HCT116 (cell line): ENCODE data around the gene PEAK1. TPM values are rescaled to one million over a fixed set of nuclear protein-coding genes. Genes with fewer than 3 reads are reported as not detected.

ENCODE experiments used
- ATAC-seq: fragments of 200-7000 bp; cut with Tn5 transposase; 2 replicates; pipeline ENCODE4 v1.9.1; 2020; ENCODE audit warnings: mild to moderate bottlenecking, moderate library complexity
- BruUV-seq: library from RNA; stranded (reverse); fragments of 400-500 nt; replicated peaks from 2 replicates; lab custom pipeline; 2021; lab: Mats Ljungman, UMichigan
- CTCF ChIA-PET: fragments of 300-600 bp; sonication (Branson Sonifier 250); formaldehyde crosslinking; loops from one replicate; lab custom pipeline; 2021; ENCODE audit warnings: antibody characterized with exemption; lab: Charles Lee
- POLR2A ChIA-PET: fragments of 300-600, 350-600 bp; sonication (Branson Sonifier 250); formaldehyde crosslinking; loops from one replicate; lab custom pipeline; 2021; ENCODE audit warnings: antibody characterized with exemption; lab: Charles Lee
- RAD21 ChIA-PET, 2 experiments: fragments of 300-600 bp; sonication (Branson Sonifier 250); formaldehyde crosslinking; loops; one replicate each; lab custom pipeline; 2023; ENCODE audit warnings: low total read pairs in 2 of 2; ENCODE audit not compliant: uncharacterized antibody in 2 of 2, unreplicated experiment in 2 of 2, low non-redundant PET in 1 of 2; lab: Charles Lee
- DNase-seq: peaks from one replicate; pipeline ENCODE4 v3.0.0-alpha.2; 2010; ENCODE audit warnings: low read depth, low spot score
- H2AFZ ChIP-seq: fragments of 200-600 bp; shearing (Covaris generic), sonication (generic); 2 replicates; pipeline ENCODE4 v1.6.1; 2017; ENCODE audit warnings: low read depth, mixed run types, mixed read lengths, antibody characterized with exemption, low read length; ENCODE audit not compliant: poor library complexity, severe bottlenecking
- H3K27ac ChIP-seq: 2 replicates; pipeline ENCODE4 v1.5.1; 2012; ENCODE audit warnings: low read depth, low read length
- H3K27me3 ChIP-seq: fragments of 200-600 bp; sonication (generic); 2 replicates; pipeline ENCODE4 v1.6.1; 2016; ENCODE audit warnings: mixed run types, low read length, mixed read lengths; ENCODE audit not compliant: insufficient read depth
- H3K36me3 ChIP-seq, 2 experiments: fragments of 200-500 bp in 1 of 2; fragments of 200-600 bp in 1 of 2; sonication (Bioruptor generic) in 1 of 2; sonication (generic) in 1 of 2; 2 replicates each; pipeline versions ENCODE4 v1.5.1 to v1.6.1; 2014 to 2016; ENCODE audit warnings: low read length in 2 of 2, inconsistent platforms in 1 of 2, mixed read lengths in 1 of 2, mixed run types in 1 of 2; ENCODE audit not compliant: insufficient read depth in 2 of 2, control insufficient read depth in 1 of 2
- H3K4me1 ChIP-seq, 2 experiments: fragments of 200-600 bp in 1 of 2; sonication (generic) in 1 of 2; 2 replicates each; pipeline versions ENCODE4 v1.5.1 to v1.6.1; 2012 to 2017; ENCODE audit warnings: low read length in 2 of 2, inconsistent platforms in 1 of 2, mild to moderate bottlenecking in 1 of 2, mixed read lengths in 1 of 2, mixed run types in 1 of 2, moderate library complexity in 1 of 2; ENCODE audit not compliant: insufficient read depth in 2 of 2, control insufficient read depth in 1 of 2
- H3K4me2 ChIP-seq: fragments of 200-600 bp; sonication (generic); 2 replicates; pipeline ENCODE4 v1.6.1; 2017; ENCODE audit warnings: mixed run types, low read length, mixed read lengths
- H3K4me3 ChIP-seq, 2 experiments: fragments of 200-600 bp in 1 of 2; sonication (generic) in 1 of 2; replicated peaks in 1 of 2; 2 replicates each; pipeline ENCODE4 v1.5.1; 2011 to 2016; ENCODE audit warnings: low read length in 2 of 2, control low read depth in 1 of 2, low read depth in 1 of 2, mild to moderate bottlenecking in 1 of 2, mixed read lengths in 1 of 2, mixed run types in 1 of 2
- H3K79me2 ChIP-seq: fragments of 200-600 bp; sonication (generic); 2 replicates; pipeline ENCODE4 v1.6.1; 2017; ENCODE audit warnings: mild to moderate bottlenecking, mixed run types, low read length, moderate library complexity, mixed read lengths; ENCODE audit not compliant: insufficient read depth
- H3K9ac ChIP-seq: fragments of 200-600 bp; sonication (generic); 2 replicates; pipeline ENCODE4 v1.6.1; 2016; ENCODE audit warnings: low read length, mixed read lengths
- H3K9me2 ChIP-seq: fragments of 200-600 bp; sonication (generic), shearing (Covaris generic); 2 replicates; pipeline ENCODE4 v1.6.1; 2017; ENCODE audit warnings: mixed run types, mild to moderate bottlenecking, moderate library complexity; ENCODE audit not compliant: insufficient read depth
- H3K9me3 ChIP-seq, 2 experiments: fragments of 200-500 bp in 1 of 2; fragments of 200-600 bp in 1 of 2; sonication (Bioruptor generic) in 1 of 2; sonication (generic) in 1 of 2; 2 replicates each; pipeline ENCODE4 v1.6.1; 2014 to 2017; ENCODE audit warnings: low read length in 2 of 2, mixed read lengths in 2 of 2, inconsistent platforms in 1 of 2, low read depth in 1 of 2, mild to moderate bottlenecking in 1 of 2, mixed run types in 1 of 2, moderate library complexity in 1 of 2; ENCODE audit not compliant: control insufficient read depth in 1 of 2, insufficient read depth in 1 of 2
- H4K20me1 ChIP-seq: fragments of 200-600 bp; sonication (generic), shearing (Covaris generic); 2 replicates; pipeline ENCODE4 v1.6.1; 2017; ENCODE audit warnings: mixed run types, mild to moderate bottlenecking, moderate library complexity; ENCODE audit not compliant: insufficient read depth
- EZH2phosphoT487 ChIP-seq: fragments of 200-600 bp; IDR thresholded peaks from 2 replicates; pipeline ENCODE4 v1.6.1; 2018; ENCODE audit warnings: antibody characterized with exemption, borderline replicate concordance
- POLR2AphosphoS5 ChIP-seq: IDR thresholded peaks from 2 replicates; pipeline ENCODE4 v1.6.1; 2011; ENCODE audit warnings: mild to moderate bottlenecking, low read depth, low read length, moderate library complexity
- SRF ChIP-seq: IDR thresholded peaks from 2 replicates; pipeline ENCODE4 v1.6.1; 2012; ENCODE audit warnings: low read depth
- TCF7L2 ChIP-seq: IDR thresholded peaks from 2 replicates; pipeline ENCODE4 v1.7.0; 2011; ENCODE audit warnings: borderline replicate concordance, inconsistent platforms; ENCODE audit not compliant: insufficient read depth, insufficient read length; ENCODE audit errors: extremely low read depth
- ZBTB33 ChIP-seq: IDR thresholded peaks from 2 replicates; pipeline ENCODE4 v1.6.1; 2011; ENCODE audit warnings: mild to moderate bottlenecking, low read length, moderate library complexity; ENCODE audit not compliant: insufficient replicate concordance; ENCODE audit errors: extremely low read depth
- ZFX ChIP-seq: fragments of 450-650 bp; IDR thresholded peaks from 2 replicates; pipeline ENCODE4 v1.6.1; 2017
- ZNF274 ChIP-seq: fragments of 200-500 bp; sonication (Bioruptor generic); IDR thresholded peaks from 2 replicates; pipeline ENCODE4 v1.6.1; 2014; ENCODE audit warnings: mild to moderate bottlenecking, low read depth, low read length, inconsistent platforms
- intact Hi-C: fragments of 100-400 bp; cut with micrococcal nuclease; formaldehyde crosslinking; loops from 2 replicates; pipeline ENCODE4 v1.10.0; 2022
- total RNA-seq: library from RNA; stranded (reverse); gene quantifications from one replicate; pipeline ENCODE4 v1.2.1, GENCODE V29; 2021; ENCODE audit not compliant: unreplicated experiment
- TF ChIP-seq, protein P1 (sequence below): IDR thresholded peaks from 2 replicates; pipeline ENCODE4 v1.6.1; 2012

PEAK1 gene
- total RNA-seq, 1 experiment from 2014 or later, result 23.4 TPM

GRCh38 chr15:77083381-77084160, 336.3 kb downstream of the PEAK1 start:
- H4K20me1 ChIP-seq, result no peaks in the 10 kb centered on the region
- RAD21 ChIA-PET, result no interaction called here
- DNase-seq (no peak), ATAC-seq (peak; percentile 46)
- POLR2A ChIA-PET, result no interaction called here
- H3K4me1 ChIP-seq, result peaks cover 0 to 7% of the 10 kb centered on the region in 2 experiments; a peak in 1 of 4 replicates
- no peak overlapping the region for H2AFZ ChIP-seq
- H3K9ac ChIP-seq, result no peak overlapping the region
- no peaks in the 10 kb centered on the region for H3K27me3 ChIP-seq
- intact Hi-C loops, result no loop called here
- TF ChIP-seq ZFX, result no peak
- no peak for TF ChIP-seq EZH2phosphoT487
- no peak for TF ChIP-seq TCF7L2
- no peak for TF ChIP-seq SRF
- TF ChIP-seq, protein P1, sequence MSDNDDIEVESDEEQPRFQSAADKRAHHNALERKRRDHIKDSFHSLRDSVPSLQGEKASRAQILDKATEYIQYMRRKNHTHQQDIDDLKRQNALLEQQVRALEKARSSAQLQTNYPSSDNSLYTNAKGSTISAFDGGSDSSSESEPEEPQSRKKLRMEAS, result no peak
- no peak for TF ChIP-seq ZNF274
- TF ChIP-seq ZBTB33, result no peak
- no peak for TF ChIP-seq POLR2AphosphoS5
- H3K79me2 ChIP-seq, result no peaks in the 10 kb centered on the region
- CTCF ChIA-PET, result no interaction called here
- no TSS peak for BruUV-seq
- H3K9me2 ChIP-seq, result no peaks in the 10 kb centered on the region
- no peak overlapping the region for H3K27ac ChIP-seq
- H3K4me2 ChIP-seq, result no peak overlapping the region
- H3K9me3 ChIP-seq, result no peaks in the 10 kb centered on the region
- H3K4me3 ChIP-seq, result no peak overlapping the region
- no peaks in the 10 kb centered on the region for H3K36me3 ChIP-seq
